ENCODE results near the gene RPS15. TPM values are rescaled to one million over a fixed set of nuclear protein-coding genes. Genes with fewer than 3 reads are reported as not detected.

The RPS15 gene
- total RNA-seq: 1,980 and 2,817 TPM in 2 replicates

DNA sequence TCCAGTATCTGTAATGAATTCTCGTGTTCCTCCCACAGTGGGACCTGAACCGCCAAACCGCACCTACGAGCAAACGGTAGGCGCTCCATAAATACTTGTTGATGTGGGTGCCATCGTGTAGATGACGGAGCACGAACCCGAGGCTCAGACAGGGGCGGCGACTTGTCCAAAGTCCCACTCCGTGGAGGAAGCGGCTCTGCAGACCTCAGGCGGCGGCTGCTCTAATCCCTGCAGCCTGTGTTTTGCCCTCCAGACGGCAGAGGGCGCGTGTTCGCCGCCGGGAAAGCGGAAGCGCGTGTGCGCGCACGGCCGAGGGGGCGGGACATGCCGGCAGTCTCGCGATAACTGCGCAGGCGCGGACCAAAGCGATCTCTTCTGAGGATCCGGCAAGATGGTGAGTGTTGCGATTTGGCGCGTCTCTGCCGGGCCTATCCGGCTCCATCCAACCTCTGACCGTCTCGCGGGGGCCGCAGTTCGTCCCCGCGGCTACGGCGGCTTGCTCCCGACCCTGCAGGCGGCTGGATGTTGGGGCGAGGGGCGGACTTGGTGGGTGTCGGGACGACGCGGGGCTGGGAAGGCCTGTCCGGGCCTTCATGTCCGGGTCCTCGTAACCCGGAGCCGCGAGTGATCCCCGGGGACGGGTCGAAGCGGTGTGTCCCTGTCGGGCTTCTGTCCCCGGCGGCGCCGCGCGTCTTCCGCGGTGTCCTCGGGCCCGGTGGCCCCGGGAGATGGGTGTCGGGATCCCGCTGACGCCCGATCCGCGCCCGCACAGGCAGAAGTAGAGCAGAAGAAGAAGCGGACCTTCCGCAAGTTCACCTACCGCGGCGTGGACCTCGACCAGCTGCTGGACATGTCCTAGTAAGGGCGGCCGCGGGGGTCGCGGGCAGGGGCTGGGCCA lies at the start of gene RPS15:
Gene RPS15, plus strand, starts transcription at position 362 of the 898 bp plus-strand sequence. Its CDS starts 30 bp downstream, at position 392.

DNA sequence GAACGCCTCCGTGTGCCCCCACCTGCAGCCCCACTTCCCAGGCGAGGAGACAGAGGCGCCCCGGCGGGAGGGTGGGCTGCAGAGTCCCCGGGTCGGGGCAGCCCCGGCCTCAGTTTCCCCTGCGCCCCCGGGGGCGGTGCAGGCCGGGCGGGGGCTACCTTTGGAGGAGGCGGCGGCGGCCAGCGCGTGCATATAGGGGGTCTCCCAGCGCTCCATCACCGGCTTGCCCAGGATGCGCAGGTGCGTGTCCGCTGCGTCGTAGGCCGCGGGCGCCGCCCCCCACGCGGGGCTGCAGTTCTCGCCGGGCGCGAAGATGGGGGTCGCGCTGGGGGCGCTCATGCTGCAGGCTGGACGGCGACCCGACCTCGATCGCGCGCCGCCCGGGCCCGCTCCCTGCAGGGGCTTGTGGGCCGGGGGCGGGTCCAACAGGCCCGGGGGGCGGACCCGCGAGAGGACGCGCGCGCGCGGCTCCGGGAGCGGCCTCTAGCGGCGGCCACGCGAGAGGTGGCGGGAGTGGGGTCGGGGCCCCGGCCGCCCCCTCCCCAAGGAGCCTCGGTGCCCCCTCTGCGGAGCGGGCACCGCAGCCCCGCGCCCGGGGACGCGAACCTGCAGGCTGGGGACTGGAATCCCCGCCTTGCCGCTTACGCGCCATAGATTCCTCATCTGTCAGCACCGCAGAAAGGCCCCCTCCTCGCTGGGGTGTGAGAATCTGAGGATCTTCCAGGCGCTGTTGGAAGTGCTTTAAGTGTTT lies 36.9 kb upstream of the RPS15 start, which contains the start of gene GAMT:
Gene GAMT, minus strand, starts transcription at position 405 of the 751 bp plus-strand sequence. Its CDS starts 66 bp downstream, at position 339.

GRCh38 chr19:1407528-1408299 lies 30.5 kb upstream of the RPS15 start, which contains the start of gene DAZAP1:
TSS of gene DAZAP1 (plus strand) at chr19:1407586. CDS start at chr19:1407774, 188 bp downstream.

DNA sequence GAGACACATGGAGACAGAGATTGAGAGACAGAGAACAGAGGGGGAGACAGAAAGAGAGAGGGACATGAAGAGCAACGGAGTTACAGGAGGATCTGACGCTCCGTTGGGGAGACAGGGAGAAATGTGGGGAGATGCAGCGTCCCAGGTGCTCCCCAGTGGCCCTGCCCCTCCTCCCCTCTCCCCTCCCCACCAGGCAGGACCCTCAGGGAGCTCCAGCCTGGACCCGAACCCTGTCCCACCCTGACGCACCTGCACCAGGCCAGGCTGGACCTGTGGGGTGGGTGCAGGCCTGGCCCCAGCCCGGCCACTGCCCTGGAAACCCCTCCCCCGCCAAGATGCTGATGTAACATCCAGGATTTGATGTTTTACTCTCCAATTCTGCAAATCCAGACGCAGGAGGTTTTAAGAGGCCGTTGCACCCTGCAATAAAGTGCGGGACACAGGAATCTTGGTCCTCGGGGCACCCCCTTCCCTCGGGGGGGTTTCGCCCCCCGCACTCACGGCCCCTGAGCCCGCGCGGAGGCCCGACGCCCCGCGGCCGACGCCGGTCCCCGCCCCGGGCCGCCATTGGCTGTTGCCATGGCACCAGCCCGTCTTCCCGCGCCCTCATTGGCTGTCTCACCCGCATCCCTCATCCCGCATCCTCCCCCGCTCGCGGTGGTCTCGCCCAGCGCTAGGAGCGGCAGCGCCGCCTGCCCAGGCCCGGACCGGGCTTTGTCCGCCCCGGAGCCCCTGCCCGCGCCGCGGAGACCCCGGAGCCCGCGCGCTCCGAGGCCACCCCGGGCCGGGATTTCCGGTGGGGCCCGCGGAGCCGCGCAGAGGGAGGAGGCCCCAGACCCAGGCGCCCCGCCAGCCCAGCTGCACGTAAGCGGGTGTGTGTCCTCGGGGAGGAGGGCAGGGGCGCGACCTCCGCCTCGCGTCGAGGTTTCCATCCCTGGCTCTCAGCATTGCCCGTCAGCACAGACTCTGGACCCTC lies 11.6 kb downstream of the RPS15 start, which contains the start of gene APC2:
Gene APC2, plus strand, starts transcription at position 655 of the 976 bp plus-strand sequence. CDS start 2,881 bp downstream, outside the sequence.

GRCh38 chr19:1478934-1479707 lies 40.9 kb downstream of the RPS15 start, which contains the start of gene C19orf25:
TSS of gene C19orf25 (minus strand) at chr19:1479215. CDS start at chr19:1478903, 312 bp downstream.

Other genes with a start within 250 kb of the RPS15 start
- gene STK11, start 232.6 kb upstream of the RPS15 start, total RNA-seq: 70.8 and 101 TPM in 2 replicates
- gene CBARP, start 200.4 kb upstream of the RPS15 start, total RNA-seq: 2.8 and 6.2 TPM in 2 replicates
- 90.0 and 106 TPM in 2 replicates for gene ATP5F1D, start 196.6 kb upstream of the RPS15 start, total RNA-seq
- 17.1 and 30.5 TPM in 2 replicates for gene MIDN, start 189.8 kb upstream of the RPS15 start, total RNA-seq
- gene CIRBP, start 169.1 kb upstream of the RPS15 start, total RNA-seq: 166 and 172 TPM in 2 replicates
- 65.4 and 81.1 TPM in 2 replicates for gene FAM174C, start 162.9 kb upstream of the RPS15 start, total RNA-seq
- not detected in 2 replicates for gene EFNA2, start 152.5 kb upstream of the RPS15 start, total RNA-seq
- gene NDUFS7, start 54.5 kb upstream of the RPS15 start, total RNA-seq: 161 and 201 TPM in 2 replicates
- gene GAMT, start 36.9 kb upstream of the RPS15 start, total RNA-seq: 5.2 and 6.9 TPM in 2 replicates
- gene DAZAP1, start 30.8 kb upstream of the RPS15 start, total RNA-seq: 84.1 and 126 TPM in 2 replicates
- under 0.01 and 0.08 TPM in 2 replicates for gene APC2, start 11.7 kb downstream of the RPS15 start, total RNA-seq
- gene C19orf25, start 40.8 kb downstream of the RPS15 start, total RNA-seq: 37.1 and 39.1 TPM in 2 replicates
- gene PCSK4, start 52.0 kb downstream of the RPS15 start, total RNA-seq: 1.0 and 1.1 TPM in 2 replicates
- 2.0 and 2.7 TPM in 2 replicates for gene REEP6, start 52.8 kb downstream of the RPS15 start, total RNA-seq
- gene ADAMTSL5, start 74.6 kb downstream of the RPS15 start, total RNA-seq: 2.7 and 11.0 TPM in 2 replicates
- not detected in 2 replicates for gene PLK5, start 85.7 kb downstream of the RPS15 start, total RNA-seq
- gene MEX3D, start 129.9 kb downstream of the RPS15 start, total RNA-seq: 33.0 and 33.5 TPM in 2 replicates
- gene MBD3, start 154.5 kb downstream of the RPS15 start, total RNA-seq: 97.8 and 110 TPM in 2 replicates
- gene UQCR11, start 167.1 kb downstream of the RPS15 start, total RNA-seq: 92.8 and 109 TPM in 2 replicates
- gene TCF3, start 214.2 kb downstream of the RPS15 start, total RNA-seq: 112 and 147 TPM in 2 replicates

Measured in hair follicular keratinocyte (primary cell).